Endothelial cell (in vitro differentiated cells): Measurements from ENCODE around the gene PLEKHA7. TPM values are rescaled to one million over a fixed set of nuclear protein-coding genes. Genes with fewer than 3 reads are reported as not detected.

Source experiments
- DNase-seq: peaks from one replicate; pipeline ENCODE4 v3.0.0; 2021; ENCODE audit warnings: low spot score
- H3K27ac Mint-ChIP-seq: one replicate; pipeline ENCODE4 v1.8.0; 2021; ENCODE audit warnings: mixed read lengths, inconsistent platforms; ENCODE audit not compliant: unreplicated experiment
- H3K27me3 Mint-ChIP-seq: one replicate; pipeline ENCODE4 v1.8.0; 2021; ENCODE audit warnings: mild to moderate bottlenecking, moderate library complexity, mixed read lengths, inconsistent platforms; ENCODE audit not compliant: unreplicated experiment
- H3K36me3 Mint-ChIP-seq: one replicate; pipeline ENCODE4 v1.8.0; 2021; ENCODE audit warnings: mild to moderate bottlenecking, low read depth, mixed read lengths, inconsistent platforms; ENCODE audit not compliant: unreplicated experiment
- H3K4me1 Mint-ChIP-seq: one replicate; pipeline ENCODE4 v1.8.0; 2021; ENCODE audit warnings: mild to moderate bottlenecking, mixed read lengths, inconsistent platforms; ENCODE audit not compliant: unreplicated experiment
- H3K4me3 Mint-ChIP-seq: one replicate; pipeline ENCODE4 v1.8.0; 2021; ENCODE audit warnings: mild to moderate bottlenecking, mixed read lengths, inconsistent platforms; ENCODE audit not compliant: unreplicated experiment
- H3K9me3 Mint-ChIP-seq: one replicate; pipeline ENCODE4 v1.8.0; 2021; ENCODE audit warnings: mixed read lengths, inconsistent platforms; ENCODE audit not compliant: unreplicated experiment
- total RNA-seq: library from RNA; stranded (reverse); fragmentation: NEBNext Ultra II Directional; extraction: Animal tissue kit (Norgen Biotek cat#: 25700); gene quantifications from one replicate; pipeline ENCODE4 v1.2.1, GENCODE V29; 2021; ENCODE audit not compliant: unreplicated experiment
- TF ChIP-seq, protein P1 (sequence below): fragments of 200-600 bp; sonication (generic); IDR thresholded peaks from one replicate; pipeline ENCODE4 v1.5.0; 2021; ENCODE audit warnings: antibody characterized with exemption; ENCODE audit not compliant: unreplicated experiment

The PLEKHA7 gene
- total RNA-seq, 1 donor from 2014 or later = 8.2 TPM

DNA sequence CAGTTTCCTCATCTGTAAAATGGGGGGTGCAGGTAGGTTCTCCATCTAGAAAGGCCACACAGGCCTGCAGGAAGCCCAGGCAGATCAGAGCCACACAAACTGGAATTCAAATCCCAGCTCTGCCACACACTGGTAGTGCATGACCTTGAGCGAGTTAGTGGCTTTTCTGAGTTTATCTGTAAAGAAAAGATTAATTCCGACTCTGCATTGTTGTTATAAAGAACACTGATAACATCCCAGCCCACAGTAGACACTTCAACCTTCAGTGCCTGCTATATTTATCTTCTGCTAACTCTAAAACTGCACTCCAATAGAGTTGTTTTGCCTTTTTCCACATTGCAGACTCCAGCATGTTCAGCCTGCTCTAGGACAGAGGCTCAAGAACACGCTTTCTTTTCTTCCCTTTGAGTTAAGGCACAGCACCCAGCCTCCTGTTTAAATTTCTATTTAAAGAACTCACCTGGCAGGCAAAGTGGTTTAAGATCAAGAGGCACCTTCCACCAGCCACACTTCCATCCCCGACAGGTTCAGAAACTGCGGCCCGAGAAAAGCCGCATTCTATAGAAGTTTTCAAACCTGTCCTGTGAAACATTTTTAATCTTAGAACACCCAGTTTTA is 133.9 kb downstream of the PLEKHA7 start:
- Mint-ChIP-seq H3K27ac (no peak overlapping the region), H3K36me3 (no peaks in the 10 kb centered on the region), H3K4me1 (peaks cover 14% of the 10 kb centered on the region), H3K9me3 (no peaks in the 10 kb centered on the region), H3K27me3 (no peaks in the 10 kb centered on the region), H3K4me3 (no peak overlapping the region)
- no peak for DNase-seq
- TF ChIP-seq, protein P1, sequence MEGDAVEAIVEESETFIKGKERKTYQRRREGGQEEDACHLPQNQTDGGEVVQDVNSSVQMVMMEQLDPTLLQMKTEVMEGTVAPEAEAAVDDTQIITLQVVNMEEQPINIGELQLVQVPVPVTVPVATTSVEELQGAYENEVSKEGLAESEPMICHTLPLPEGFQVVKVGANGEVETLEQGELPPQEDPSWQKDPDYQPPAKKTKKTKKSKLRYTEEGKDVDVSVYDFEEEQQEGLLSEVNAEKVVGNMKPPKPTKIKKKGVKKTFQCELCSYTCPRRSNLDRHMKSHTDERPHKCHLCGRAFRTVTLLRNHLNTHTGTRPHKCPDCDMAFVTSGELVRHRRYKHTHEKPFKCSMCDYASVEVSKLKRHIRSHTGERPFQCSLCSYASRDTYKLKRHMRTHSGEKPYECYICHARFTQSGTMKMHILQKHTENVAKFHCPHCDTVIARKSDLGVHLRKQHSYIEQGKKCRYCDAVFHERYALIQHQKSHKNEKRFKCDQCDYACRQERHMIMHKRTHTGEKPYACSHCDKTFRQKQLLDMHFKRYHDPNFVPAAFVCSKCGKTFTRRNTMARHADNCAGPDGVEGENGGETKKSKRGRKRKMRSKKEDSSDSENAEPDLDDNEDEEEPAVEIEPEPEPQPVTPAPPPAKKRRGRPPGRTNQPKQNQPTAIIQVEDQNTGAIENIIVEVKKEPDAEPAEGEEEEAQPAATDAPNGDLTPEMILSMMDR = no peak

DNA sequence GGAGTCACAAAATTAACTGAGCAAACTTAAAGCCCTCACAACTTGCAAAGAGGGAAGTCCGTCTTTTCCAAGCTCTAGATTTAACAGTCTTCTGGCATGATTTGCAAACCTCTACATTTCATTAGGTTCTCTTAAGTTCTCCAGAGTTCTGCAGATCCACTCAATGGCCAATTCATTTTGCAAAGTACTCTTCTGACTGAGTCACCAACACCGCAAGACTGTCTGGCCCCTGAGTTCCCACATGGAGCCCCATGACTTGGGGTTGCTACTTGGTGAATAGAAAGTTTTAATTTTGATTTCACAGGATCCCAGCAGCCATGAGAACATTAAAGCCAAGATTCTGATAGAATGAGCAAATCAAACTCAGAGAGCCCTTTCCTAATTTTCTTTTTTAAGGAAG is 134.5 kb downstream of the PLEKHA7 start:
- Mint-ChIP-seq H3K4me1 (peaks cover 14% of the 10 kb centered on the region), H3K27me3 (no peaks in the 10 kb centered on the region), H3K4me3 (no peak overlapping the region), H3K27ac (no peak overlapping the region), H3K36me3 (no peaks in the 10 kb centered on the region), H3K9me3 (no peaks in the 10 kb centered on the region)
- no peak for DNase-seq
- TF ChIP-seq, protein P1 = no peak

DNA sequence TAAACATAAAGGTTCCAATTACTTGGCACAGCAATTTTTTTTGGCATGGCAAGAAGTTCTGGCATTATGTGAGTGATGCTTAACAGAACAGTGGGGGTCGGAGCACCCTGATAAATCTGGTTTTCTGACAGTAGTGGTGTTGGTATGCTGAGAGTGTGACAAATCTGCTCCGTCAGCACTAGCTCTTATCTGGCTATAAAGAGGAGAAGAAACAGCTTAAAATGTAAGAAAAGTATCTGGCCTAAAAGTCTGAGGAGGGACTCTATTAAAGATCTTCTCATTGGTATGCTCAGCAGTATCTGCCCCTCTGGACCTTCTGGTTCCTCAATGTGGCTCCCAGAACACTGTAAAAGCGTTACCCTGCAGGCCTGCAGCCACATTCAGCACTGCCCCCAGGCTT is 137.4 kb downstream of the PLEKHA7 start:
- no peaks in the 10 kb centered on the region for H3K9me3 Mint-ChIP-seq
- TF ChIP-seq, protein P1 = no peak
- H3K36me3 Mint-ChIP-seq = no peaks in the 10 kb centered on the region
- H3K27me3 Mint-ChIP-seq = no peaks in the 10 kb centered on the region
- no peak overlapping the region for H3K4me3 Mint-ChIP-seq
- no peak overlapping the region for H3K27ac Mint-ChIP-seq
- H3K4me1 Mint-ChIP-seq = peaks cover 7% of the 10 kb centered on the region
- DNase-seq = no peak

DNA sequence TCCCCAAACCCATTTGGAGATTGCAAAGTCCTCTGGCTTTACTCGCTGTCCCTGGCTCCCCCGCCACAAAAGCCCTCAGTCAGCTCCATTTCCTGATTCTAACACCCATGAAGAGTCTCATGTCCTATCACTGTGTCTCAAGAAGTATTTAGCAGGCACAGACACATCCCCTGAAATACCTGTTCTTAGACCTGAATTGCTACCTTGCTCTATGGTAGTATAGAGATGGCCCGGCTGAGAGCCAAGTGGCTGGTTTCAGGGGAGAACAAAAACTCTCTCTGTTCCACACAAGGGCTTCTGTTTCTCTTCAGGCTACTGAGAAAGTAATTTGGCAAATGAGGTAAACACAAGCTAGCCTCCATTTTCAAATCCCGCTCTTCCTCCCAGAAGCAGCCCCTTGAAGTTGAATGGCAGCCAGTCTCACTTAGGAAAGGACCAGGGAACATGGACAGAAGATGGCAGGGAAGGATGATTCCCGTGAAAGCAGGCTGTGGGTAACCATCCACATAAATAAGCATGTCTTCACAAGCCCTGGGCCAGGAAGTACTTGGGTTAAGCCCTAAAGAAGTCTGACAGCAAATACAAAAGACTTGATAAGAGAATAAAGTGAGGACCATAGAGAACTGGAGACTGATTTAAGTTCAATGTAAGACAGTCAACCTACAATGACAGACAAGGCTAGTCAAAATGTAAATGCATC is 138.0 kb downstream of the PLEKHA7 start:
- TF ChIP-seq, protein P1 = no peak
- no peaks in the 10 kb centered on the region for H3K27me3 Mint-ChIP-seq
- H3K27ac Mint-ChIP-seq = no peak overlapping the region
- no peak overlapping the region for H3K4me3 Mint-ChIP-seq
- no peak for DNase-seq
- peaks cover 2% of the 10 kb centered on the region for H3K4me1 Mint-ChIP-seq
- H3K9me3 Mint-ChIP-seq = no peaks in the 10 kb centered on the region
- H3K36me3 Mint-ChIP-seq = no peaks in the 10 kb centered on the region

DNA sequence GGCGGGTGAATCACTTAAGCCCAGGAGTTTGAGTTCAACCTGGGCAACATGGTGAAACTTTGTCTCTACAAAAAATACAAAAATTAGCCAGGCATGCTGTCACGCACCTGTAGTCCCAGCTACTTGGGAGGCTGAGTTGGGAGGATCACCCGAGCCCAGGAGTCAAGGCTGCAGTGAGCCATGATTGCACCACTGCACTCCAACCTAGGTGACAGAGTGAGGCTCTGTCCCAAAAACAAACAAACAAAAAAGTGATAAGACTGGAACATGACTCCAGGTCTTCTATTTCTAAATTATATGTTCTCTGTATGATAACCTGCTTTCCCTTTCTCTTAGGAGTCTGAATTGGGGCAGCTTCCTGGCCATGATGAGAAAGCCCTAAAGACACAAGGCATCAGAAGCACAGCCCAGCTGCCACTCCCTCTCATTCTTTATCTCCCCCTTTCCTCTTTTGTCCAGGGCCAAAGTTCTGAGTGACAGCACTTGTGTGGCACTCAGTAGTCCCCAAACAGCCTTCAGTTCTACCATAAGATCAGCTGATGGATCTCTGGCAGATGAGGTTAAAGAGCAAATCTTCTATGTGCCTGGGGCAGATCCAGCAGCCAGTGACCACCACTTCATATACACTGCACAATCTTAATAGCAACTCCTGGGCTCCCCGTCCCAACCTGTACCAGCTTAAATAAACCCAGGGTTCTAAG is 139.8 kb downstream of the PLEKHA7 start:
- H3K4me3 Mint-ChIP-seq = no peak overlapping the region
- H3K4me1 Mint-ChIP-seq = no peaks in the 10 kb centered on the region
- no peaks in the 10 kb centered on the region for H3K36me3 Mint-ChIP-seq
- no peaks in the 10 kb centered on the region for H3K9me3 Mint-ChIP-seq
- DNase-seq = no peak
- H3K27ac Mint-ChIP-seq = no peak overlapping the region
- no peaks in the 10 kb centered on the region for H3K27me3 Mint-ChIP-seq
- TF ChIP-seq, protein P1 = no peak
